Glomerular visceral epithelial cell (primary cell): ENCODE results near the gene PRELP.

ENCODE experiments used
- DNase-seq: peaks from one replicate; pipeline ENCODE4 v3.0.0-alpha.2; 2016; ENCODE audit errors: extremely low spot score

Gene PRELP

DNA sequence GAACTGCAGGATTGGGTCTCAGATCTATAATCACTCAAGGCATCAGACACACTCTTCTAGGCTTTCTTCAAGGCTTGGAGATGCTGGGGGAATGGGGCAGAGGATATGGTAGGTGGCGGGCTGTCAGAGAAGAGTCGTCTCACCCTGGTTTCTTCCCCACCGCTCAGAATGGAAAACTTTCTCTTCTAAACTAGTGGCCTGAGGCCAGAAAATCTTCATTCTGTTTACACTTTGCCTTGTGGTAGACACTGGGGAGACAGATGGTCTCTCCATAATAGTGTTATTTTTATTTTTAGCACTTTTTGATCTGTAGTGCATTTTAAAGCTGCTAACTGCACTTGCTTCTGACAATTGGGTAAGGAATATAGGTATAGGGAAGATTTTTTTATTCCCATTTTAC lies 2.6 kb downstream of the PRELP start:
- no peak for DNase-seq

DNA sequence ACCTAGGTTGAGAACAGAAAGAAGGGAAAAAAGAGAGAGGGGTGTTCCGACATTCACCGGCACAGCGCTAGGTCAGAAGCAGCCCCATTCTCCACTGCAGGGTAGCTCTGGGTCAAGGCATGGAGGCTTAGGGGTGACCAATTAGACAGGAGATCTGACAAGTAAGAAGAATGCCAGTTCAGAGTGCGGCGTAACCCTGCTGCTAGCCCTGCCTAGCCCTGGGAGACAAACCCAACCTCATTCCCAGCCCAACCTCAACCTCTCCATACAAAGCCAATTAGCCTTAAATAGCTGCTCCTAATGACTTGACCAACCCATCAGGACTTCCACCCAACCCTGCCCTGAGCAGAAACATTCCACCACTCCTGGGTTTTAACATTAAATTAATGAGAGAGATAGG lies 3.4 kb downstream of the PRELP start:
- DNase-seq, result no peak

DNA sequence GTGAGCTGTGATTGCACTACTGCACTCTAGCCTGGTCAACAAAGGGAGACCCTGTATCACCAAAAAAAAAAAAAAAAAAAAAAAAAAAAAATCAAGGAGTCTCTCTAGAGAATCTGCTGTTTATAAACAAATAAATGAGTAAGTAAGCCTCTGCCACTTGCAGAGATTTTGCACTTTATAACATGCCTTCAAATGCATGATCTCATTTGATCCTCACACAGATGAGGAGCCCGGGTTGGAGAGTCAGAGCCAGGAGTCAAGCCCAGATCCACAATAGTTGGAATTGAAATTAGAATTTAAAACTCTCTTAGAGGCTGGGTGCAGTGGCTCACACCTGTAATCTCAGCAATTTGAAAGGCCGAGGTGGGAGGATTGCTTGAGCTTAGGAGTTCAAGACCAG lies 4.0 kb downstream of the PRELP start:
- no peak for DNase-seq

DNA sequence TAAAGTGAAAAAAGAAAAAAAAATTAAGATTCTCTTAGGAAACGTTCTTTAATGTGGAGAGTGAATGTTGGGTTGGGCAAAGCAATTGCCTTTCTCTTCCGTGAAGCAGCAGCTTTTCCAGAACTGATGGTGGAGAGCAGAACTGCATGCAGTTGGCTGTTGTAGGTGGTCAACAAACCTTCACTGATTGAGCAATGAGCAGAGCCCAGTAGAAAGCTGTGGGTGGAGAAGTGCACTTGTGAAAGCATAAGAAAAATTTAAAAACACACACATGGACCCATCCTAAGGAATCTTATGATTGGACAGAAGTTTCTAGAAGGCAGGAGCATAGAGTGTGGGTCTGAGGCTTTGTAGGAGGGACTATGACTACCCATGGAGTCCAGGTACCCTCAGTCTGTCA lies 4.5 kb downstream of the PRELP start:
- no peak for DNase-seq

DNA sequence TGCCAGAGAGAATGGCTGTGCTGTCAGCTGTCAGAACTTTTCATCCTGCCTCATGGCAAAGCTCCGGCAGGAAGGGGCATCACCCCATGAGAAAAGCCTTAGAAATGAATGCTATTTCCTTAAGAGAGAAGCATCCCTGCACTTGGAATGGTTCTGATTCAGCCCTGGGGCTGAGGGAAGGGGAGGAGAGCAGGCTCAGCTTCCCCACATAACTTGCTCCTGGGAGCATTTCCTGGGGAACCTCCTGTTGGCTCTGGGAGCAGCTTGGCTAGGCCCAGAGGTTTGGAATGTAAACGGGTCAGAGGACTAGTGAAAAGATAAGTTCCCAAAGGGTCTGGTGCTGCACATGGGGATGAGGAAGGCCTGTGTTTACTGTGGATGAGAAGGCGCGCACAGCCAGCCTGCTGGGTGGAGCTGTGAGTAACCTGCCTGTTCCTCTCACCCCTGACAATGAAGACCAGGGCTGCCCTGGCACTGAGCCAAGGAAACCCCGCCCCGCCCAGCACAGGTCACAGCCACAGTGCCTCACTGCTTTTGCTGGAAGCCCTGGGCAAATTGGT lies 5.0 kb downstream of the PRELP start:
- peak; percentile 68 for DNase-seq

DNA sequence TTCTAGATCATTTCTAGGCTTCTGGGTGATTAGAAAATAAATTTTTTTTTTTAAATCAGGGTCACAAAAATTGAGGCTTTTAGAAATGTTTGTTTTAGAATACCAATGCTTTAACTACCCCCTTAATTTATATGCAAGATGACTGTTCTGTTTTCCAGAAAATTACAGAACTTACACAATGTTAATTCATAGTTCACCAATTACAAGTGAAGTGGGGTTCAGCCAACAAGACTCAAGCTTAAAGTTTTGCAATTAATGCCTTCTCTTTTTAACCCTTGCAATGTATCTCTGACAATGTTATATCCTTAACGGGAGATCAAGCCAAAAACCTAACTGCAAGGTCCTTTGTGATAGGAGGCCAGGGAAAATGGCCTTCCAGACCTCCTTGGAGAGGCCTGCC lies 5.6 kb downstream of the PRELP start:
- no peak for DNase-seq

DNA sequence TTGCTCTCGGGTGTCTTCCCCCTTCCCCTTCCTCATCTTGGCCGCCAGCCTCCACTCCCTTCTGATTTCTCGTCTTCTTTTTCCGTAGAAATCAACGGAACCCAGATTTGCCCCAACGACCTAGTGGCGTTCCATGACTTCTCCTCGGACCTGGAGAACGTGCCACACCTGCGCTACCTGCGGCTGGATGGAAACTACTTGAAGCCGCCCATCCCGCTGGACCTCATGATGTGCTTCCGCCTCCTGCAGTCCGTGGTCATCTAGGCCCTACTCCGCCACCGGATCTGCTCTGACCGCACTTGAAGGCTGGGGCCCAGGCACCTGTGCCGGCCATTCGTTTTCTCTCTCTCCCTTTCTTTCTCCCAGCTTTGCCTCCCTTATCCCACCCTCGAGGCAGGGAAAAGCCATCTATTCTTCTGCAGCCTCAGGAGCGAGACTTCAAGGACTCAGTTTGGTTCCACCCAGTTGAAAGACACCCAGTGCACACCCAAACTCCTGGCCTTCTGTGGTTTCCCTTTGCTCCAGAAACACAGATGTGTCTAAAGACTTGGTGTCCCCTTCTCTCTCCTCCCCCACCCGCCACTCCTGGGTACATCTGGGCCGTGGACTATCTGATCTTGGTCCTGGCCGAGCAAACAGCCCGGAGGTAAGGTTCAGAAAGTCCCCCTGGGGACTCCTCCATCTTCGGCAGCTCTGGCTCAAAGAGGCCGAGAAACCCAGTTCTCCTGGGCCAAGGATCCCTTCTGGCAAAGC lies 11.2 kb downstream of the PRELP start:
- DNase-seq, result no peak

DNA sequence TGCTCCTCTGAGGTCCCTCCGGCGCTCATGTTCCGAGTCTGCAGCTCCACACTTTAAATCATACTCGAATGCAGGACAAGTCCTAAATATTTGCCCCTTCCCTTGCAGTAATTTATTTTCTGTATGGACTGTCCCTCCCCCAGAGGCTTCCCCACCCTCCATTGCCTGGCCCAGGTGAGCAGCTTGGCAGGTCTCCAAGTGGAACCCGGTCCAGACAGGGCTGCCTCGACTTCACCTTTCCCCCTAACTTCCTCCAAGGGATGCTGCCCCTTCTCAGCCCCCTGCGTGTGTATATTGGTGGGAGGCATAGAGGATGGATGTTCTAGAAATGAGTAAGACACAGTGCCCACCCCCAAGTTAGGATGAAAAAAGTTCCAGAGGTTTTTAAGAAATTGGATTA lies 12.9 kb downstream of the PRELP start:
- DNase-seq, result no peak

DNA sequence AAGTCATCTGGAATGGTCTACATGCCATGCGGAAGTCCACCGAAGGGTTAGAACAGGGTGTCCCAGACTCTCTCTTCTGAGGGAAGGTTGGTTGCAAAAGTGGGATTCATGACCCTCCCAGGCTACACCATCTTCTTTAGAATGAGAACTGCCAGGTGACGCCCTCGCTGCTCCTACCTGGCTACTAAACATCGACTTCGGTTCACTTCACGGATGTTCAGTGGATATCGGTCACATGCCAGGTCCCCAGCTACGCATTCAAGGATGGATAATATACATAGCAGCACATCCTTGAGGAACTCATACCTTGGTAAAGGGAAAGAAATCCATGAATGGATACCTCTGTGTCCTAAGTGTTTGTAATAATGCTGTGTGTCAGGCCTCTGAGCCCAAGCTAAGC lies 15.0 kb downstream of the PRELP start:
- DNase-seq, result no peak

DNA sequence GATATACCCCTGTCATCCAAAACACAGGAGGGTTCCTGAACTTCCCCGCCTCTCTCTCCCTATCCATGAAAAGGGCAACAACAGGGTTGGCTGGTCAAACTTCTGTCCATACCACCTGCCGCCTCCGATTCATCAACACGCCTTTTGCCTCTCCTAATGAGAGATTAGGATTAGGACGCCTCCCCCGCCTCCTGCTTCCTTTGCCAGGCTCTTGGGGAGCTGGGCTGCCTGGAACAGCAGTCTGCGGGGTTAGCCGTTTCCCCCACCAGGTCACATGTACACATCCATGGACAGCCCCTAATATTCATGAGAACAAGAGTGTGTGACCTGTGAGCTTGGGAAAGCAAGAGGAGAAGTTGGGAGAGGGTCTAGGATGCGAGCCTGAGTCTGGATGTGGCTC lies 16.1 kb downstream of the PRELP start:
- no peak for DNase-seq

DNA sequence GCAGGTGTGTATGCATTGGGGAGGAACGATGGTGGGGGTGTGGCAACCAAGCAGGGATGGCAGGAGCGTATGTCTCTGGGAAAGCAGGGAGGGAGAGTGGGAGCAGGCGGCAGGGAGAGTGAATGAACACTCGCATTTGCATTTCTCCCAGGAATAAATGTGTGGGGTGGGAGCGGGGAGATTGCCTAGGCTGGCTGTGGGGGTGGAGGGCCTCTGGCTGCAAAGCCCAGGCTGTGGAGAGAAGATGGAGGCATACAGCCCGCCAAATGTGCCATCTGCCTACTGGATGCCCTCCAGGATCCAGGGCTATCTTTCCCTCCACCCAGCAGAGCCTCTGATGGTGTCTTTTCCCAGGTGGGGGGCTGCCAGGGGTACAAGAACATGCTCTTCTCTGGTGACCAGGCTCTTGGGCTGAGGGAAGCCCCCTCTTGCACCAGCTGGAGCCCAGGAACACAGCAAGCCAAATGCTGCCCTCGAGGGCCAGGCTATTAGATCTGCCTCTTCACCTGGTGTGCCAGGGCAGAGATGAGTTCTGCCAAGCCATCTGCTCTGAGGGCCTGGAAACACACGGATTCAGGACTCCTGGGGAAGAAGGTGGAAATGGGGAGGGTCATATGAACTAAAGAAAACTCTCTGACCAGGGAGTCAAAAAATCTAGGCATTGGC lies 16.6 kb downstream of the PRELP start:
- no peak for DNase-seq

DNA sequence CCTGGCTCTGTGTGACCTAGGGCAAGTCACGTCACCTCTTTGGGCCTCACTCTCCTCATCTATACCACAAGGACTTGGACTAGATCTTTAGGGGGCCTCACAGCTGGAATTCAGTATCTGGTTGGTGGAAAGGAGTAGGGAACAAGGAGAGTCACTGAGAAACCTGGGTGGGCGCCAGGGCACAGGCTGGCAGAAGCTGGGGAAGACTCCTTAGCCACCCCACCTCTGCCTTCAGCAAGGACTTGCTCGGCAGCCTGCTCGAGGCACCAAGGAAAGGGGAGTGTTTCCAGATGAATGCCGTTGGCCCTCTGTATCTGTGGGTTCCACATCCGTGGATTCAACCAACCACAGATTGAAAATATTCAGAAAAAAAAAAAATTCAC lies 17.1 kb downstream of the PRELP start:
- DNase-seq, result no peak

DNA sequence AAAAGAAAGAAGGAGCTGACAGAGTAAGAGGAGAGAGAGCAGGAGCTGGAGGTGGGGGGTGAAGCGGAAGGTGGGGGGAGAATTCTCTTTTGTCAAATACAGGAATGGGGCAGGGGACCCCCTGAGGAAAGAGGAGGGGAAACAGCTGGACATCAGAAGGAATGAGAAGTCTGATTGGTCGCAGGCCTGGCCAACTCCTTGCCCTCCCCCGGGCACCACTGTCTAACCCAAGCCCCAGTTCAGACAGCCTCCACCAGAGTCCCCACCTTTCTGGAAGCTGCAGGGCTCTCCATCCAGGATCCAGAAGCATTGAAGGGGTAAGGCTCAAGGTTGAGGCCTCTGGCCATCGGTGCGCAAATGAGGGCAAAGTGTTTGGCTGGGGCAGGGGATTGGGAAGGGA lies 18.3 kb downstream of the PRELP start, which contains the start of gene OPTC:
Gene OPTC (plus strand): TSS at position 253 of the 400 bp plus-strand sequence. CDS start 1,853 bp downstream, outside the sequence.
- DNase-seq, result no peak

DNA sequence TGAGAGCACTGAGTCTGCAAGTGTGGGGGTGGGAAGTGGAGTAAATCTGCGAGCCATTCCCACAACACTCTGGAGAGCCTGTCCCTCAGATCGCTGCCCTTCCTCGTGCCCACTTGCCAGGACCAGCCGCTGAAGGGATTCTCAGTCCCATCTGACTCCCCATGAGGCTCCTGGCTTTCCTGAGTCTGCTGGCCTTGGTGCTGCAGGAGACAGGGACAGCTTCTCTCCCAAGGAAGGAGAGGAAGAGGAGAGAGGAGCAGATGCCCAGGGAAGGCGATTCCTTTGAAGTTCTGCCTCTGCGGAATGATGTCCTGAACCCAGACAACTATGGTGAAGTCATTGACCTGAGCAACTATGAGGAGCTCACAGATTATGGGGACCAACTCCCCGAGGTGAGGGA lies 20.2 kb downstream of the PRELP start:
- DNase-seq, result no peak

DNA sequence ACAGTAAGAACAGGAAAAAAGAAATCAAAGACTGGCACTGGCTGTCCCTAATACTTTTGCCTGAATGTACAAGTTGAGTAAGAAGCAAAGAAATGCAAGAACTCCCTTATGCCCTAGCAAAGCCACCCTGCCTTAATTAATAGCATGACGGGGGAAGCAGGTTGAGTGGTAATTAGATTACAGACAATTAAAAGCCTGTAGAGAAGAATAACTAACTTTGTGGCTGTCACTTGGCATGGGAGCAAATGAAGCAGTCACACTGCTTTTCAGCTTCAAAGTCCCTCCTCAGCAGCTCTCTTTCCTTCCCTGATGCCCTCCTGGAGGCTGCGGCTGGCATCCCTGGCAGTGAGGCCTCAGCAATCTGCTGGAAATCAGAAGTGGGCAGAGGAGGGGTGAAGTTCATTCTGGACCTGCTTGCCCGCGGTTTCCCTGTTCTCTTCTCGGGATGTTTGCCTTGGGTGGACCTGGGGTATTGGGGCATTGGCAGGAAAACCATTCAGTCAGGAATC lies 21.7 kb downstream of the PRELP start:
- DNase-seq, result no peak

DNA sequence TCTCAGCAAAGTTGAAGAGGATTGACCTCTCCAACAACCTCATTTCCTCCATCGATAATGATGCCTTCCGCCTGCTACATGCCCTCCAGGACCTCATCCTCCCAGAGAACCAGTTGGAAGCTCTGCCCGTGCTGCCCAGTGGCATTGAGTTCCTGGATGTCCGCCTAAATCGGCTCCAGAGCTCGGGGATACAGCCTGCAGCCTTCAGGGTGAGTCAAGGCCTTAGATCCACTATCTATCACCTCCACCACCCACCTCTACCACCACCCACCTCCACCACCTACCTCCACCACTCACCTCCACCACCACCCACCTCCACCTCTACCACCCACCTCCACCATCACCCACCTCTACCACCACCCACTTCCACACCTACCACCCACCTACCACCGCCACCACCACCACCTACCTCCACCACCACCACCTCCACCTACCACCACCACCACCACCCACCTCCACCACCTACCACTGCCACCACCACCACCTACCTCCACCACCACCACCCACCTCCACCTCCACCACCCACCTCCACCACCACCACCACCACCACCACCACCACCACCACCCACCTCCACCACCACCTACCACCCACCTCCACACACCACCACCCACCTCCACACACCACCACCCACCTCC lies 24.2 kb downstream of the PRELP start:
- DNase-seq, result no peak

DNA sequence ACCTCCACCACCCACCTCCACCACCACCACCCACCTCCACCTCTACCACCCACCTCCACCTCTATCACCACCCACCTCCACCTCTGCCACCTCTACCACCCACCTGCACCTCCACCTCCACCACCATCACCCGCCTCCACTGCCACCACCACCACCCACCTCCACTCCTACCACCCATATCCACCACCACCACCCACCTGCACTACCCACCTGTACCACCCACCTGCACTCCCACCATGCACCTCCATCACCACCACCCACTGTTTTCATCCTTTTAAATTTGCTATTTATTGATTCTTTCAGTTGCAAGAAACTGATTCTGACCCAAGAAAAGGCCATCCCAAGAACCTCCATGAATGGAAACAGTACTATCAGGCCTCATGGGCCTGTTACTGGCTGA lies 24.7 kb downstream of the PRELP start:
- DNase-seq, result no peak

DNA sequence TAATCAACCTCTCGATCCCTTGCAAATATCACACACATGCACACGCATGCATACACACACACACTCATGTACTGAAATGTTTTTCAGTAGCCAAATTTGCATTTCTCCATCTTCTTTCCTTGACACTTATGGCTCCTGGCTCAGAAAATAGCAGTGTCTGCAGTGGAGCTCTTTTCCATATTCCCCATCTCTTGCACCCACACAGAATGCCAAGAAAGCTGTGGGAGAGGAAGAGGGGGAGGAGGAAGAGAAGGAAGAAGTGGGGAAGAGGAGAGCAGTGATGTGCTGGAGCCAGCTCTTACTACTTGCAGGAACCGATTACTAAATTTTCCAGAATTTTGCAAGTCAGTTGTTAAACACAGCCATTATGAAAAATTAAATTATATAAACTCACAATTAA lies 28.2 kb downstream of the PRELP start:
- DNase-seq, result no peak

DNA sequence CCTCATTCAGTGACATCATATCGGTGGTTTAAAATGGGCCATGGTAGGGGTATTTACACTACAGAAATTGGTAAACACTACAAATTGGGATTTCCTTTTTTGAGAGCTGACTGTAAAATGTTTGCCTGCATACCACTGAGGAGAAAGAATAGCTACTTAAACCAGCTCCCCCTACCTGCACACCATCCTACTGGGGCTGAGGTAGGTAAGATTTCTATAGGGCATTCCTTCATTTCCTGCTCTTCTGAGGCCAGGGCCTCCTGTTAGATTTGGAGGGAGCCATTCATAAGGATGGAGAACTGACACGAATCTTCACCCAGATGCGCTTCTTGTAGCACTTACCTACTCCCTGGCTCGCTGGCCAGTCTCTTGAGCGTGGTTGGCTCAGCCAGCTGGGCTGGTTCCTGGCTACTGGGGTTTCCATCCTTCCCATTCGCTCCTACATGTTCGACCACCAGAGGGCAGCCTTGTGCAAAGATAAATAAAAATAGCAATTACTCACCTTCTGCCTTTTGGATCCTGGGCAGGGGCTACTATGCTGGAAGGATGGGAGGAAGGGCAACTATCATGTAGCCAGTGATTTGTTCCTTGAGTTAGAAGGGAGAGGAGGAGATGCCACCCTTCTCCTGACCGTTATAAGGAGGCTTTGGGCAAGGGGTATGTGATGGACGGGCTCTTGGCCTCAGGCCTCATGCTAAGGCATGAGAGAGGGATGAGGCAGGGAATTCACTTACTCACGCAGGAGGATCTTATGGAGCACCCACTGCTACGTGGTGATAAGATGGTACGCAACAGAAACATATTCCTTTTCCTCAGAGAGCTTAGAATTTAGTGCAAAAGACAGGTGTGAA lies 29.0 kb downstream of the PRELP start:
- peak; percentile 86 for DNase-seq

DNA sequence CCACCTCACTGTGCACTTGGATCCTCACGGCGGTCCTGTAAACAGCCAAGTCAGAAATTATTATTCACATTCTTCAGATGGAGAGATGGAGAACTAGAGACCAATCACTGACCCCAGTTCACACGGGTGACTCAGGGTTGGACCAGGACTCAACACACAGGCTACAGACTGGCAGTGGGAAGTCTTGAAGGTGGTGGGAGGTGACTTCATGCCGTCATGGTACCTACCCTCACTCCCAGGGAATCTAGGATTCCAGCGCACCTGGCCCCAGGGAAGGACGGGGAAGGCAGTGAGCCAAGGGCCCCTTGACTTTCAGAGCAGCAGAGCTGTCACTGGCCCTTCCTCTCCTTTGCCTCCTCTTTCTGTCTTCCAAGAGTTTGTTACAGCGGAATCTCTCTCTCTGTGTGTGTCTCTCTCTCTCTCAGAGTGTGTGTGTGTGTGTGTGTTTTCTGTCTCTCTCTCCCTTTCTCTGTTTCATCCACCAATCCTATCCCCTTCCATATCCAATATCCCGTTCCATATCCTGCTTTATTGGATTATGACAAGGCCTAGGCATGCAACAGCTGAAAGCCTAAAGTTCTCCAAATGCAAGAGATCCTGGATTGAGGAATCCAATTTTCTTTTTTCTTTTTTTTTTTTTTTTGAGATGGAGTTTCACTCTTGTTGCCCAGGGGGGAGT lies 30.1 kb downstream of the PRELP start:
- DNase-seq, result no peak
